OCI-LY3 (cell line): ENCODE measurements around the gene LHPP.

Experiments
- EZH2phosphoT487 ChIP-seq: fragments of 200-600 bp; shearing (Covaris generic); IDR thresholded peaks from 2 replicates; pipeline ENCODE4 v1.6.1; 2018; ENCODE audit warnings: antibody characterized with exemption, mixed run types, low read depth
- TF ChIP-seq, protein P1 (sequence below): fragments of 200-600, 300-600 bp; sonication (generic); IDR thresholded peaks from 2 replicates; pipeline ENCODE4 v1.5.1; 2014; ENCODE audit warnings: antibody characterized with exemption, low read length, low read depth

DNA sequence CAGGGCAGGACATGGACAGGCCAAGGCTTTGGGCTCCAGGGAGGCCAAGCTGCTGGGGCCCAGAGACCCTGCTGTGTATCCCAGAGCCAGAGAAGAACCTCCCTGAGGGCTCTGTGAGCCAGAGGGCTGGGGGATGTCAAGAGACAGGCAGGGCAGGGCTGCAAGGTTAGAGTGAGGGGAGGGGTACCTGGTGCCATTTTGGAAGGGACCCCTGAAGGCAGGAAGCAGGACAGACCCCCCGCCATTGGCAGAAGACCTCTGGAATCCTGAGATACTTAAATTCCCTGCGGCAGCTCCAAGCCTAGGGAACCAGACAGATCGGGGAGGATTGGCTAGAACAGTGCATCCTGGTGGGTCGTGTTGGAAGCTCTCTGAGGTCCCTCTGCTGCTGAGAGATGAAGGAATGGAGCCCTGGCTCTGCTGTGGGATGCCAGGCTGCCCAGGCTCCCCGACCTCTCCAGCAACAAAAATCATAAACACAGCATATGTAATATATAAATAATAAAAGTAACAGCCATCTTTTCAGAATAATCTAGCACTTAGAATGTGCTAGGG lies 75.0 kb downstream of the LHPP start:
- TF ChIP-seq, protein P1, sequence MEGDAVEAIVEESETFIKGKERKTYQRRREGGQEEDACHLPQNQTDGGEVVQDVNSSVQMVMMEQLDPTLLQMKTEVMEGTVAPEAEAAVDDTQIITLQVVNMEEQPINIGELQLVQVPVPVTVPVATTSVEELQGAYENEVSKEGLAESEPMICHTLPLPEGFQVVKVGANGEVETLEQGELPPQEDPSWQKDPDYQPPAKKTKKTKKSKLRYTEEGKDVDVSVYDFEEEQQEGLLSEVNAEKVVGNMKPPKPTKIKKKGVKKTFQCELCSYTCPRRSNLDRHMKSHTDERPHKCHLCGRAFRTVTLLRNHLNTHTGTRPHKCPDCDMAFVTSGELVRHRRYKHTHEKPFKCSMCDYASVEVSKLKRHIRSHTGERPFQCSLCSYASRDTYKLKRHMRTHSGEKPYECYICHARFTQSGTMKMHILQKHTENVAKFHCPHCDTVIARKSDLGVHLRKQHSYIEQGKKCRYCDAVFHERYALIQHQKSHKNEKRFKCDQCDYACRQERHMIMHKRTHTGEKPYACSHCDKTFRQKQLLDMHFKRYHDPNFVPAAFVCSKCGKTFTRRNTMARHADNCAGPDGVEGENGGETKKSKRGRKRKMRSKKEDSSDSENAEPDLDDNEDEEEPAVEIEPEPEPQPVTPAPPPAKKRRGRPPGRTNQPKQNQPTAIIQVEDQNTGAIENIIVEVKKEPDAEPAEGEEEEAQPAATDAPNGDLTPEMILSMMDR = no peak
- TF ChIP-seq EZH2phosphoT487 = no peak
